Body of pancreas (tissue), 4 donors: ENCODE measurements around the gene EFCAB6. TPM values are rescaled to one million over a fixed set of nuclear protein-coding genes. Genes with fewer than 3 reads are reported as not detected.

Experiments used
- ATAC-seq: fragments of 150-250 bp; one replicate; pipeline ENCODE4 v1.9.1; 2016
- DNase-seq, 4 donors: peaks; one replicate each; pipeline ENCODE4 v3.0.0-alpha.2; 2019
- H3K27ac ChIP-seq, 4 donors: fragments of 200-600 bp; sonication (generic); 1 replicate in 3 of 4; 2 replicates in 1 of 4; pipeline versions ENCODE4 v1.5.1 to v1.6.1; 2016 to 2019; ENCODE audit warnings: mild to moderate bottlenecking in 1 of 4, mixed read lengths in 1 of 4, moderate library complexity in 1 of 4
- H3K27me3 ChIP-seq, 2 donors: fragments of 200-600 bp; sonication (generic); one replicate each; pipeline ENCODE4 v1.6.0; 2016; ENCODE audit warnings: mild to moderate bottlenecking in 1 of 2
- H3K36me3 ChIP-seq, 2 donors: fragments of 200-600 bp; sonication (generic); replicated peaks in 1 of 2; 2 replicates each; pipeline ENCODE4 v1.5.1; 2016; ENCODE audit warnings: low read depth in 2 of 2; ENCODE audit not compliant: insufficient read depth in 1 of 2
- H3K4me1 ChIP-seq: fragments of 200-600 bp; sonication (generic); one replicate; pipeline ENCODE4 v1.6.0; 2016
- H3K4me3 ChIP-seq, 2 donors: fragments of 200-600 bp; sonication (generic); 1 replicate in 1 of 2; 2 replicates in 1 of 2; pipeline ENCODE4 v1.5.1; 2016 to 2019
- H3K9me3 ChIP-seq, 3 donors: fragments of 200-600 bp; sonication (generic); 1 replicate in 2 of 3; 2 replicates in 1 of 3; pipeline ENCODE4 v1.5.1; 2016
- POLR2A ChIP-seq, 3 donors: fragments of 450-650 bp; IDR thresholded peaks; one replicate each; pipeline ENCODE4 v1.6.1; 2016; ENCODE audit warnings: antibody characterized with exemption in 3 of 3, mild to moderate bottlenecking in 2 of 3
- WGBS, 2 donors: methylation state at CpG; one replicate each; pipeline ENCODE4 v1.1.5; 2017; 5-methylcytosine and 5-hydroxymethylcytosine counted together
- intact Hi-C: fragments of 100-400 bp; cut with DNase I; formaldehyde crosslinking; loops from one replicate; pipeline ENCODE4 v1.15.1; 2023
- total RNA-seq, 2 donors: library from RNA; depleted of rRNA; stranded (reverse); fragments of >200 nt; gene quantifications; one replicate each; pipeline ENCODE4 v1.1.0, GENCODE V29; 2016
- TF ChIP-seq, protein P1 (sequence below), 7 experiments: fragments of 450-650 bp in 4 of 7; fragments of 200-600 bp in 3 of 7; sonication (generic) in 3 of 7; IDR thresholded peaks; one replicate each; pipeline ENCODE4 v1.5.1; 2016 to 2019; ENCODE audit warnings: antibody characterized with exemption in 7 of 7

EFCAB6 gene
- total RNA-seq, 2 donors from 2014 or later, result 4.0 to 4.4 TPM

DNA sequence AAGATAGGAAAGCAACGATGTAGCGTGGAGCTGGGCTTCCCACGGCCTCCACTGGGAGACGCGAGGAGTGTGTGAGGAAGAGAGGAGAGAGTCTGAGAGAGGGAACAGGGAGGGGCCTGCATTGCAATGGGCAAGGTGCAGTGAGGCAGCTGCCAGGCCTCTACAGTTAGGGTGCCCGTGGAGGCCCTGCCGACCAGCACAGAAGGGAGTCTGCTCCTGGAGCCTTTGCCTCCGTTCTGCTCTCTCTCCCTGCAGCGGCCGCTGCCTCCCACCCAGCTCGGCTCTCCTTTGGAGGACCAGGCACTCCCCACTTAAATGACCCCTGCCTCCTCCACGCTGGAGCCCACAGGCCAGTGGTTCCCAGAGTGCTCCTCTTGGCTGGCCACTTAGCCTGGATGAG, 181.7 kb downstream of the EFCAB6 start:
- Histone ChIP-seq H3K4me3 (no peak overlapping the region), H3K27ac (no peak overlapping the region), H3K9me3 (no peaks in the 10 kb centered on the region), H3K27me3 (no peaks in the 10 kb centered on the region), H3K36me3 (no peaks in the 10 kb centered on the region), H3K4me1 (no peaks in the 10 kb centered on the region)
- intact Hi-C loops, result no loop called here
- TF ChIP-seq, protein P1, sequence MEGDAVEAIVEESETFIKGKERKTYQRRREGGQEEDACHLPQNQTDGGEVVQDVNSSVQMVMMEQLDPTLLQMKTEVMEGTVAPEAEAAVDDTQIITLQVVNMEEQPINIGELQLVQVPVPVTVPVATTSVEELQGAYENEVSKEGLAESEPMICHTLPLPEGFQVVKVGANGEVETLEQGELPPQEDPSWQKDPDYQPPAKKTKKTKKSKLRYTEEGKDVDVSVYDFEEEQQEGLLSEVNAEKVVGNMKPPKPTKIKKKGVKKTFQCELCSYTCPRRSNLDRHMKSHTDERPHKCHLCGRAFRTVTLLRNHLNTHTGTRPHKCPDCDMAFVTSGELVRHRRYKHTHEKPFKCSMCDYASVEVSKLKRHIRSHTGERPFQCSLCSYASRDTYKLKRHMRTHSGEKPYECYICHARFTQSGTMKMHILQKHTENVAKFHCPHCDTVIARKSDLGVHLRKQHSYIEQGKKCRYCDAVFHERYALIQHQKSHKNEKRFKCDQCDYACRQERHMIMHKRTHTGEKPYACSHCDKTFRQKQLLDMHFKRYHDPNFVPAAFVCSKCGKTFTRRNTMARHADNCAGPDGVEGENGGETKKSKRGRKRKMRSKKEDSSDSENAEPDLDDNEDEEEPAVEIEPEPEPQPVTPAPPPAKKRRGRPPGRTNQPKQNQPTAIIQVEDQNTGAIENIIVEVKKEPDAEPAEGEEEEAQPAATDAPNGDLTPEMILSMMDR (IDR thresholded peaks at IDR 0.05), result no peak
- no peak for TF ChIP-seq POLR2A (IDR thresholded peaks at IDR 0.05)
- ATAC-seq (no peak), DNase-seq (no peak)
- 82 to 90% methylated on average over 12 of the region's 12 CpGs for WGBS, 2 donors

GRCh38 chr22:43628250-43628649, 183.9 kb downstream of the EFCAB6 start:
- ATAC-seq (no peak), DNase-seq (no peak)
- TF ChIP-seq POLR2A (IDR thresholded peaks at IDR 0.05), result no peak
- TF ChIP-seq, protein P1 (IDR thresholded peaks at IDR 0.05), result no peak
- intact Hi-C loops, result no loop called here
- H3K4me1 ChIP-seq, result no peaks in the 10 kb centered on the region
- H3K36me3 ChIP-seq, result no peaks in the 10 kb centered on the region
- H3K9me3 ChIP-seq, result no peaks in the 10 kb centered on the region
- WGBS, 2 donors, result 70 to 74% methylated on average over 14 of the region's 16 CpGs
- no peak overlapping the region for H3K27ac ChIP-seq
- no peak overlapping the region for H3K4me3 ChIP-seq
- H3K27me3 ChIP-seq, result no peaks in the 10 kb centered on the region

DNA sequence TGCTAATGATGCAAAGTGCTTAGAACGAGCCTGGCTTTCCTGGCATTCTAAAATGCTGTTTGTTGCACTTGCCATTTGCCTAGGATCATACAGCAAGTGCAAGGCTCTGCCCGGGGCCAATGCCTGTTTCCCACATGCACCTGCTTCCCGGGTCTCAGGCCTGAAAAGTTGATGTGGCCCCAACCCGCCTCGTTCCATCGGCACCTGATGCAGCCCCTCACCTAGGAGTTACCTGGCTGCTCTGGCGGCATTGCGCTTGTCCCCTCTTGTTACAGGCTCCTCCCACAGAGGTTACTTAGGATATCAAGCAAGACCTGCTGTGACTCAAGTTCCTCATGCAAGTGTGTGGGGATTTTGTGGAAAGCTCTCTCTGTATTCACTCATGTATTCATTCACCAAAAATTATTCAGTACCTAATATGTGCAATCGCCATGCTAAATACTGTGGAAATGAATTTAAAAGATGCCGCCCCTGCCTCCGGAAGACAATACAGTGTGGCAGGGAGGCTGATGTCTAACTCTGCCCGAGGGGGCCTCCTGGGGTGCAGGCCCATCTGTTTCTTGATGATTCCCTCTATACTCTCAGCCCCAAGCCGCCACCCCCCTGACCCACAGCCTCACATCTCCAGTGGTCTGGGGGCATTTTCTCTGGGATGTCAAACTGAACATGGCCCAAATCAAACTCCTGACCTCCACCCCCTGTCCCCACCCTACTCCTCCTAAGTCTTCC, 184.5 kb downstream of the EFCAB6 start:
- TF ChIP-seq POLR2A (IDR thresholded peaks at IDR 0.05), result no peak
- TF ChIP-seq, protein P1 (IDR thresholded peaks at IDR 0.05), result no peak
- H3K4me3 ChIP-seq, result no peak overlapping the region
- H3K36me3 ChIP-seq, result no peaks in the 10 kb centered on the region
- H3K27ac ChIP-seq, result no peak overlapping the region
- DNase-seq (no peak), ATAC-seq (no peak)
- intact Hi-C loops, result no loop called here
- no peaks in the 10 kb centered on the region for H3K4me1 ChIP-seq
- H3K27me3 ChIP-seq, result no peaks in the 10 kb centered on the region
- no peaks in the 10 kb centered on the region for H3K9me3 ChIP-seq
- 80 to 85% methylated on average over 12 to 13 of the region's 13 CpGs for WGBS, 2 donors

DNA sequence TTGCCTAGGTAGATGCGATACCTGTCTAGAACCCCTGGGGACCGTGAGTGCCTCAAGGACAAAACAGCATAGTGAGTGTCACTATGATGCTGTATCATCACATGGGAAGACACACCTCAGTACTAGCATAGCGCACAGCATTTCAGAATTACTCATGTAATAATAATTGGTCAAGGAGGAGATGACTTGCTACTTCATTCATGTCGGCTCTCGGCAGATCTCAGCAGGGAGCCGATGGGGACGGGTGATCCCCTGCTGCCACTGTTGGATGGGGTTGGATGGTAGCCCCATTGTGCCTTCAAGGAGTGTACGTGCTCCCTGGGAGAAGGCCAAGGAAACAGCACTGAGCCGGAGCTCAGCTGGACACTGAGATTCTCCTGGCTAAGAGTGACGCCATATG, 186.9 kb downstream of the EFCAB6 start:
- WGBS, 2 donors, result 81 to 89% methylated on average over 5 to 10 of the region's 10 CpGs
- no peak for DNase-seq

More for the DNA sequence above, 186.9 kb downstream of the EFCAB6 start:
- Histone ChIP-seq H3K4me1 (no peaks in the 10 kb centered on the region), H3K27ac (no peak overlapping the region), H3K4me3 (no peak overlapping the region), H3K36me3 (no peaks in the 10 kb centered on the region), H3K9me3 (peaks cover 0 to under 1% (median 0%) of the 10 kb centered on the region in 3 donors), H3K27me3 (no peaks in the 10 kb centered on the region)
- no peak for ATAC-seq
- no peak for TF ChIP-seq POLR2A (IDR thresholded peaks at IDR 0.05)
- TF ChIP-seq, protein P1 (IDR thresholded peaks at IDR 0.05), result no peak
- intact Hi-C loops, result no loop called here
